Smooth muscle cell (in vitro differentiated cells): ENCODE results near the gene ANKHD1. TPM values are rescaled to one million over a fixed set of nuclear protein-coding genes. Genes with fewer than 3 reads are reported as not detected.
A peak's percentile ranks its signal among the peaks of the same experiment; 100 is the strongest.

Source experiments
- DNase-seq: peaks from one replicate; lab custom pipeline; 2025; ENCODE audit not compliant: unreplicated experiment; lab: John Stamatoyannopoulos, UW
- H2AFZ ChIP-seq: fragments of 200-600 bp; sonication (generic); 2 replicates; pipeline ENCODE4 v1.6.0; 2016; ENCODE audit warnings: antibody characterized with exemption, low read depth, mild to moderate bottlenecking
- H3F3A ChIP-seq: fragments of 200-600 bp; sonication (generic); 2 replicates; pipeline ENCODE4 v1.6.0; 2017; ENCODE audit warnings: antibody characterized with exemption, low read depth
- H3K27ac ChIP-seq: fragments of 200-600 bp; sonication (generic); 2 replicates; pipeline ENCODE4 v1.5.1; 2016; ENCODE audit warnings: low read depth, mild to moderate bottlenecking
- H3K27me3 ChIP-seq: fragments of 200-600 bp; sonication (generic); 2 replicates; pipeline ENCODE4 v1.6.1; 2016; ENCODE audit warnings: low read depth, mild to moderate bottlenecking
- H3K36me3 ChIP-seq: fragments of 200-600 bp; sonication (generic); 2 replicates; pipeline ENCODE4 v1.5.1; 2016; ENCODE audit warnings: low read depth
- H3K4me1 ChIP-seq: fragments of 200-600 bp; sonication (generic); 2 replicates; pipeline ENCODE4 v1.5.1; 2016; ENCODE audit warnings: low read depth
- H3K4me2 ChIP-seq: fragments of 200-600 bp; sonication (generic); 2 replicates; pipeline ENCODE4 v1.6.0; 2016; ENCODE audit warnings: mild to moderate bottlenecking
- H3K4me3 ChIP-seq: fragments of 200-600 bp; sonication (generic); 2 replicates; pipeline ENCODE4 v1.5.1; 2016; ENCODE audit warnings: mild to moderate bottlenecking
- H3K79me2 ChIP-seq: fragments of 200-600 bp; sonication (generic); 2 replicates; pipeline ENCODE4 v1.6.0; 2016; ENCODE audit warnings: low read depth, mild to moderate bottlenecking
- H3K9ac ChIP-seq: fragments of 200-600 bp; sonication (generic); 2 replicates; pipeline ENCODE4 v1.6.0; 2016; ENCODE audit warnings: low read depth
- H3K9me3 ChIP-seq: fragments of 200-600 bp; sonication (generic); replicated peaks from 2 replicates; pipeline ENCODE4 v1.5.1; 2016; ENCODE audit warnings: low read depth
- H4K20me1 ChIP-seq: fragments of 200-600 bp; sonication (generic); 2 replicates; pipeline ENCODE4 v1.6.0; 2016; ENCODE audit warnings: low read depth
- CTCF ChIP-seq: fragments of 200-600 bp; sonication (generic); IDR thresholded peaks from 2 replicates; pipeline ENCODE4 v1.5.1; 2017; ENCODE audit warnings: borderline replicate concordance, mild to moderate bottlenecking, antibody characterized with exemption; ENCODE audit not compliant: insufficient read depth, poor library complexity, severe bottlenecking
- WGBS: methylation state at CpG from one replicate; pipeline ENCODE4 v1.1.7; 2016; ENCODE audit warnings: low lambda C conversion rate; 5-methylcytosine and 5-hydroxymethylcytosine counted together
- polyA plus RNA-seq: library from polyadenylated mRNA; unstranded; fragments of >200 nt; fragmentation: Nextera tagmentation; extraction: Ambion mirVana; gene quantifications from 2 replicates; pipeline ENCODE4 v1.2.1, GENCODE V29; 2016
- total RNA-seq: library from RNA; depleted of rRNA; stranded (reverse); fragments of >200 nt; gene quantifications from 2 replicates; pipeline ENCODE4 v1.2.3, GENCODE V29; 2014

ANKHD1 gene
- total and polyA plus RNA-seq, 2 experiments from 2014 or later, result 37.9 to 56.1 TPM

GRCh38 chr5:140547508-140548299 lies 146.1 kb downstream of the ANKHD1 start, which contains the start of gene EIF4EBP3:
Gene EIF4EBP3, plus strand, starts transcription at chr5:140547662. Its CDS starts 76 bp downstream, at chr5:140547738.
- Histone ChIP-seq H3K9me3 (no peaks in the 10 kb centered on the region), H3K4me3 (peak within 1 kb of the TSS; percentile 51), H3K36me3 (no peaks in the 10 kb centered on the region), H3K27me3 (no peaks in the 10 kb centered on the region), H3K79me2 (peaks cover 2% of the 10 kb centered on the region), H3K4me2 (peak within 1 kb of the TSS; percentile 89), H2AFZ (no peak within 1 kb of the TSS), H3K9ac (peak within 1 kb of the TSS; percentile 60), H3K4me1 (peaks cover 15% of the 10 kb centered on the region), H4K20me1 (peaks cover 47% of the 10 kb centered on the region), H3K27ac (peak within 1 kb of the TSS; percentile 82), H3F3A (peaks cover 15% of the 10 kb centered on the region)
- 4% methylated on average over 51 of the region's 52 CpGs for WGBS
- TF ChIP-seq CTCF, result peak; percentile 44
- DNase-seq, result peak; percentile 74

GRCh38 chr5:140548300-140548688 lies 146.7 kb downstream of the ANKHD1 start:
- peaks cover 15% of the 10 kb centered on the region for H3K4me1 ChIP-seq
- H4K20me1 ChIP-seq, result peaks cover 53% of the 10 kb centered on the region
- peak overlapping the region; percentile 89 for H3K4me2 ChIP-seq
- H3F3A ChIP-seq, result peaks cover 15% of the 10 kb centered on the region
- H3K9ac ChIP-seq, result peak overlapping the region; percentile 60
- no peak for TF ChIP-seq CTCF
- H3K4me3 ChIP-seq, result peak overlapping the region; percentile 51
- H2AFZ ChIP-seq, result no peak overlapping the region
- peak overlapping the region; percentile 82 for H3K27ac ChIP-seq
- no peaks in the 10 kb centered on the region for H3K9me3 ChIP-seq
- no peaks in the 10 kb centered on the region for H3K27me3 ChIP-seq
- 30% methylated on average over 5 of the region's 5 CpGs for WGBS
- no peaks in the 10 kb centered on the region for H3K36me3 ChIP-seq
- DNase-seq, result no peak
- H3K79me2 ChIP-seq, result peaks cover 8% of the 10 kb centered on the region

- DNase-seq, result no peak
- WGBS, result 93% methylated on average over 7 of the region's 7 CpGs
- peak overlapping the region; percentile 89 for H3K4me2 ChIP-seq
Measured at GRCh38 chr5:140548791-140549190, 147.2 kb downstream of the ANKHD1 start.

More at GRCh38 chr5:140548791-140549190, 147.2 kb downstream of the ANKHD1 start:
- peaks cover 13% of the 10 kb centered on the region for H3K79me2 ChIP-seq
- no peak overlapping the region for H3K4me3 ChIP-seq
- H3K36me3 ChIP-seq, result no peaks in the 10 kb centered on the region
- no peak overlapping the region for H2AFZ ChIP-seq
- TF ChIP-seq CTCF, result no peak
- H3F3A ChIP-seq, result peaks cover 15% of the 10 kb centered on the region
- no peaks in the 10 kb centered on the region for H3K27me3 ChIP-seq
- peaks cover 15% of the 10 kb centered on the region for H3K4me1 ChIP-seq
- peak overlapping the region; percentile 82 for H3K27ac ChIP-seq
- H3K9me3 ChIP-seq, result no peaks in the 10 kb centered on the region
- no peak overlapping the region for H3K9ac ChIP-seq
- H4K20me1 ChIP-seq, result peaks cover 58% of the 10 kb centered on the region
